Measurements from ENCODE around the gene ASIC3.
"Not testable (repeated sequence)": the region's sequence is repeated elsewhere in the genome, so short reads cannot be mapped to it uniquely, and the experiment has no call there.

The ASIC3 gene

DNA sequence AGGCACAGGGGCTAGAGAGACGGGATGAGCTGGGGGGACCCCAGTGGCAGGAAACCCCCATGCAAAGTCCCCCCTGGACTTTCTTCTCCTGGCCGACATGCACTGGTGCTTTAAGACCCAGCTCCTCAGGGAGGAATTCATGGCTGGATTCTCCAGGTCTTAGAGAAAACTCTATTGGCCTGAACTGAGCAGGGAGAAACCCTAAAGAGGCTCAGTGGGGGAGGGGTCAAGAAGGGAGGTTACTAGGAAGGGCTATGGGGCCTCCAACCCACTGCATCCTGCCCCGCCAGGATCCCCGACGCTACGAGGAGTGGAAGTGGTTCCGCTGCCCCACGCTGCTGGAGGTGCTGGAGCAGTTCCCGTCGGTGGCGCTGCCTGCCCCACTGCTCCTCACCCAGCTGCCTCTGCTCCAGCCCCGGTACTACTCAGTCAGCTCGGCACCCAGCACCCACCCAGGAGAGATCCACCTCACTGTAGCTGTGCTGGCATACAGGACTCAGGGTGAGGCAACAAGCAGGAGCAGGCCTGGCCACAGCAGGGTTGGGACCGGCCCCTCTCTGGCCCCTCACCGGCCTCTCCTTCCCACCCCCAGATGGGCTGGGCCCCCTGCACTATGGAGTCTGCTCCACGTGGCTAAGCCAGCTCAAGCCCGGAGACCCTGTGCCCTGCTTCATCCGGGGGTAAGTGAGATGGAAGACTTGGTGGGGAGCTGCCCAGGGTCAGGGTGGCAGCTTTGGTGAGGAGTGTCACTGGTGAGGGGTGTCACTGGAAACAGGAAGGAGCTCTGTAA, 37.8 kb upstream of the ASIC3 start:
- TF ChIP-seq, protein P1, sequence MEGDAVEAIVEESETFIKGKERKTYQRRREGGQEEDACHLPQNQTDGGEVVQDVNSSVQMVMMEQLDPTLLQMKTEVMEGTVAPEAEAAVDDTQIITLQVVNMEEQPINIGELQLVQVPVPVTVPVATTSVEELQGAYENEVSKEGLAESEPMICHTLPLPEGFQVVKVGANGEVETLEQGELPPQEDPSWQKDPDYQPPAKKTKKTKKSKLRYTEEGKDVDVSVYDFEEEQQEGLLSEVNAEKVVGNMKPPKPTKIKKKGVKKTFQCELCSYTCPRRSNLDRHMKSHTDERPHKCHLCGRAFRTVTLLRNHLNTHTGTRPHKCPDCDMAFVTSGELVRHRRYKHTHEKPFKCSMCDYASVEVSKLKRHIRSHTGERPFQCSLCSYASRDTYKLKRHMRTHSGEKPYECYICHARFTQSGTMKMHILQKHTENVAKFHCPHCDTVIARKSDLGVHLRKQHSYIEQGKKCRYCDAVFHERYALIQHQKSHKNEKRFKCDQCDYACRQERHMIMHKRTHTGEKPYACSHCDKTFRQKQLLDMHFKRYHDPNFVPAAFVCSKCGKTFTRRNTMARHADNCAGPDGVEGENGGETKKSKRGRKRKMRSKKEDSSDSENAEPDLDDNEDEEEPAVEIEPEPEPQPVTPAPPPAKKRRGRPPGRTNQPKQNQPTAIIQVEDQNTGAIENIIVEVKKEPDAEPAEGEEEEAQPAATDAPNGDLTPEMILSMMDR (conservative IDR thresholded peaks at IDR 0.05): no peak
- TF ChIP-seq ZFX (IDR thresholded peaks at IDR 0.05): no peak
- 0 out of 2 replicates have a peak overlapping the region, but pooled peaks have one; percentile 13 for H3K27ac ChIP-seq

DNA sequence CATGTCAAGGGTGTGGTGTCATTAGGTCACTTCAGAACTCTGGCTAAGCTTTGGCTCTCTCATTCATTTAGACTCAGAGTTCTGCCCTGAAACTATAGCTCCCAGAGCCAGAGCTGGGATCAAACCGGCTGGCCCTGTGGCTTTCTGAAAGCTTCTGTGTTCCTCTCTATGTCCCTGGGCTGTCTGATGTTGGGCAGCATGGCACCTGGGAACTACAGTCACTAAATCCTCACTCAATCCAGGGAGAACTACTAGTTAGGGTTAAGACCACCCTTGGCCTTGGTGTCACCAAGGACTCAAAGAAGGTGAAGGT, 37.3 kb upstream of the ASIC3 start:
- TF ChIP-seq, protein P1 (conservative IDR thresholded peaks at IDR 0.05): no peak
- no peak for TF ChIP-seq ZFX (IDR thresholded peaks at IDR 0.05)
- 0 out of 2 replicates have a peak overlapping the region, but pooled peaks have one; percentile 13 for H3K27ac ChIP-seq

DNA sequence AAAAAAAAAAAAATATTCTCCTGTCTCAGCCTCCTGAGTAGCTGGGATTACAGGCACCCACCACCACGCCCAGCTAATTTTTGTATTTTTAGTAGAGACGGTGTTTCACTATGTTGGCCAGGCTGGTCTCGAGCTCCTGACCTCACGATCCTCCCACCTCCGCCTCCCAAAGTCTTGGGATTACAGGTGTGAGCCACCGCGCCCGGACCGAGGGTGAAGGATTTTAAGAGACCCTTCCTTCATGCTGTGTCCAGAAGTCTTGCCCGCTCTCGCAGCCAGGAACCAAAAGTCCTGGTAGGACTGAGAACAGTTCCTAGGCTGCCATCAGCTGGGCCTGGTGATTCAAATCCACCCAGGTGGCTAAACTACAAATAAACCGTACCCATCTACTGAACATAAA, 36.7 kb upstream of the ASIC3 start:
- H3K27ac ChIP-seq: not testable (repeated sequence)

DNA sequence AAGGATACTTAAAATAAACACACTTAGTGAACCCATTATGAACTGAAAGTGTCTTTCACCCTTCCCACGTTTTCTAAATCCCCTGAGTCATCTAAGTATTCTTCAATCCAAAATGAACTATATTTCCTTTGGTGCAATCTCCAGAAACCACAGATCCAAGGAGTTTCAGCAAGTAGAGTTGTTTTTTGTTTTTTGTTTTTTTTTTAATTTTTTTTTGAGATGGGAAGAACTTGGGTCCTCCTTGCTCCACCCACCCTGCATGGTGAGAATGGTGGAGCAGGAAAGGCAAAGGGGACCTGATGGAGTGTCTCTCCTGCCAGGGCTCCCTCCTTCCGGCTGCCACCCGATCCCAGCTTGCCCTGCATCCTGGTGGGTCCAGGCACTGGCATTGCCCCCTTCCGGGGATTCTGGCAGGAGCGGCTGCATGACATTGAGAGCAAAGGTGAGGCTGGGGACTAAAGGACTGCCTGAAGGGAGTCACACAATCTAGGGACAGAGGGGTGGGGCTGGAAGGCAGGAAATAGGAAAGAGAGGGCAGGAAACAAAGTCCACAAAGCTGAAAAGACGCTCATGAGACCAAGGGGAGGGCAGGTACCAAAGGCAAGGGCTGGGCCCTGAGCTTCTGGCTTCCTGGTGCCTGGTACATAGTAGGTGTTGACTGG, 36.2 kb upstream of the ASIC3 start:
- no peak overlapping the region for H3K27ac ChIP-seq
- TF ChIP-seq, protein P1 (conservative IDR thresholded peaks at IDR 0.05): no peak
- no peak for TF ChIP-seq ZFX (IDR thresholded peaks at IDR 0.05)

DNA sequence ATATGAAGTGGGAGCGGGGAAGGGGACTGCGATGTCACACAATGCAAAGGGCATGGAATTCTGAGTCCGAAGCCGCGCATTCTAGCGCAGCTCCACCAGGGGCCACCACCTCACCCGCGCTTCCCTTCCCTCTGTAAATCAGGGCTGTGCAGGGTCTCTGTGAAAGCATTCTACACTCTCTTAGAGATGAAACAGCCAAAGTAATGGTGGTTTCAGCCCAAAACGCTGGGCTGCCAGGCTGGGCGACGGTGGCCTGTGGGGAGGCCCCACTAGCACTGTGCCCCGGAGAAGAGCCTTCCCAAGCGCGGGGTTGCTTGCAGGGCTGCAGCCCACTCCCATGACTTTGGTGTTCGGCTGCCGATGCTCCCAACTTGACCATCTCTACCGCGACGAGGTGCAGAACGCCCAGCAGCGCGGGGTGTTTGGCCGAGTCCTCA, 35.4 kb upstream of the ASIC3 start:
- no peak overlapping the region for H3K27ac ChIP-seq
- TF ChIP-seq, protein P1 (conservative IDR thresholded peaks at IDR 0.05): peak; percentile 61
- TF ChIP-seq ZFX (IDR thresholded peaks at IDR 0.05): no peak

DNA sequence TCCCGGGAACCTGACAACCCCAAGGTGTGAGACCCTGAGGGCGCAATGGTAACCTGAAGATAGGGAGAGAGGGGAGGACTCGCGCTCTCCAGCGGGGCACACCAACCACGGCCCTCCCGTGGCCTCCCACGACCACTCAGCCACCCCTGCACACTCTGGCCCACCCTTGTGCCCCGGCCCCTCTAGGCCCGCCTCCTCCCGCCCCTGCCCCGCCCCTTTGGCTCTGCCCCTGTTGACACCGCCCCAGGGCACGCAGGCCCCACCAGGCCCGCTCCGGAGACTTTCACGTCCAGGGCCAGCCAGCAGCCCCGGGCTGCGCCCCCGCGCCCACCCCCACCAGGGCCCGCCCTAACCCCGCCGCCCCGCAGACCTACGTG, 35.0 kb upstream of the ASIC3 start:
- TF ChIP-seq, protein P1 (conservative IDR thresholded peaks at IDR 0.05): no peak
- no peak for TF ChIP-seq ZFX (IDR thresholded peaks at IDR 0.05)

DNA sequence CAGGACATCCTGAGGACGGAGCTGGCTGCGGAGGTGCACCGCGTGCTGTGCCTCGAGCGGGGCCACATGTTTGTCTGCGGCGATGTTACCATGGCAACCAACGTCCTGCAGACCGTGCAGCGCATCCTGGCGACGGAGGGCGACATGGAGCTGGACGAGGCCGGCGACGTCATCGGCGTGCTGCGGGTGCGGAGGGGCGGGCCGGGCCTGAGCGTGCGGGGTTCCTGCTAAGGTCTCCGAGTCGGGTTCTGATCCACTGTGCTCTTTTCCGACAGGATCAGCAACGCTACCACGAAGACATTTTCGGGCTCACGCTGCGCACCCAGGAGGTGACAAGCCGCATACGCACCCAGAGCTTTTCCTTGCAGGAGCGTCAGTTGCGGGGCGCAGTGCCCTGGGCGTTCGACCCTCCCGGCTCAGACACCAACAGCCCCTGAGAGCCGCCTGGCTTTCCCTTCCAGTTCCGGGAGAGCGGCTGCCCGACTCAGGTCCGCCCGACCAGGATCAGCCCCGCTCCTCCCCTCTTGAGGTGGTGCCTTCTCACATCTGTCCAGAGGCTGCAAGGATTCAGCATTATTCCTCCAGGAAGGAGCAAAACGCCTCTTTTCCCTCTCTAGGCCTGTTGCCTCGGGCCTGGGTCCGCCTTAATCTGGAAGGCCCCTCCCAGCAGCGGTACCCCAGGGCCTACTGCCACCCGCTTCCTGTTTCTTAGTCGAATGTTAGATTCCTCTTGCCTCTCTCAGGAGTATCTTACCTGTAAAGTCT, 34.4 kb upstream of the ASIC3 start:
- no peak overlapping the region for H3K27ac ChIP-seq
- TF ChIP-seq, protein P1 (conservative IDR thresholded peaks at IDR 0.05): no peak
- TF ChIP-seq ZFX (IDR thresholded peaks at IDR 0.05): no peak

More for the DNA sequence above, 35.0 kb upstream of the ASIC3 start:
- no peak overlapping the region for H3K27ac ChIP-seq
